ENCODE results near the gene TTC7B. TPM values are rescaled to one million over a fixed set of nuclear protein-coding genes. Genes with fewer than 3 reads are reported as not detected.

Gene TTC7B
- total and polyA plus RNA-seq, 12 donors, result 10.0 to 58.4 (median 24.7) TPM

GRCh38 chr14:90603336-90603735 is 212.9 kb downstream of the TTC7B start:
- Histone ChIP-seq H3K9me3 (replicated peaks in 1 of 3) (no peaks in the 10 kb centered on the region), H3K27ac (no peak overlapping the region), H3K27me3 (no peaks in the 10 kb centered on the region), H3K36me3 (replicated peaks in 1 of 2) (no peaks in the 10 kb centered on the region), H3K4me1 (replicated peaks in 1 of 2) (peaks cover 4 to 9% of the 10 kb centered on the region in 2 donors), H3K4me3 (no peak overlapping the region)
- DNase-seq, result no peak
- TF ChIP-seq CTCF (IDR thresholded peaks at IDR 0.05) (no peak), POLR2A (IDR thresholded peaks at IDR 0.05) (no peak)
- WGBS, 4 donors, result 88 to 95% (median 91%) methylated on average over 1 of the region's 1 CpG
- intact Hi-C loops (cut with DNase I), result no loop called here

GRCh38 chr14:90602088-90602687 is 214.0 kb downstream of the TTC7B start:
- DNase-seq, result no peak

GRCh38 chr14:90601563-90601962 is 214.7 kb downstream of the TTC7B start:
- Histone ChIP-seq H3K4me1 (replicated peaks in 1 of 2) (peaks cover 4 to 9% of the 10 kb centered on the region in 2 donors), H3K27ac (no peak overlapping the region), H3K27me3 (no peaks in the 10 kb centered on the region), H3K9me3 (replicated peaks in 1 of 3) (no peaks in the 10 kb centered on the region), H3K36me3 (replicated peaks in 1 of 2) (no peaks in the 10 kb centered on the region), H3K4me3 (no peak overlapping the region)
- no peak for DNase-seq
- TF ChIP-seq CTCF (IDR thresholded peaks at IDR 0.05), result no peak
- no peak for TF ChIP-seq POLR2A (IDR thresholded peaks at IDR 0.05)
- WGBS, 4 donors, result 93 to 94% (median 94%) methylated on average over 8 to 9 of the region's 9 CpGs
- intact Hi-C loops (cut with DNase I), result no loop called here

More at GRCh38 chr14:90602088-90602687, 214.0 kb downstream of the TTC7B start:
- H3K36me3 ChIP-seq (replicated peaks in 1 of 2), result no peaks in the 10 kb centered on the region
- H3K4me1 ChIP-seq (replicated peaks in 1 of 2), result peaks cover 4 to 9% of the 10 kb centered on the region in 2 donors
- TF ChIP-seq CTCF (IDR thresholded peaks at IDR 0.05) (no peak), POLR2A (IDR thresholded peaks at IDR 0.05) (no peak)
- intact Hi-C loops (cut with DNase I), result no loop called here
- no peak overlapping the region for H3K27ac ChIP-seq
- H3K9me3 ChIP-seq (replicated peaks in 1 of 3), result no peaks in the 10 kb centered on the region
- WGBS, 4 donors, result 80 to 87% (median 85%) methylated on average over 9 of the region's 9 CpGs
- H3K27me3 ChIP-seq, result no peaks in the 10 kb centered on the region
- no peak overlapping the region for H3K4me3 ChIP-seq

GRCh38 chr14:90600619-90601018 is 215.6 kb downstream of the TTC7B start:
- 91 to 98% (median 92%) methylated on average over 7 to 12 of the region's 12 CpGs for WGBS, 4 donors
- DNase-seq, result no peak
- intact Hi-C loops (cut with DNase I), result no loop called here
- Histone ChIP-seq H3K4me3 (no peak overlapping the region), H3K27me3 (no peaks in the 10 kb centered on the region), H3K4me1 (replicated peaks in 1 of 2) (peaks cover 4 to 9% of the 10 kb centered on the region in 2 donors), H3K36me3 (replicated peaks in 1 of 2) (no peaks in the 10 kb centered on the region), H3K9me3 (replicated peaks in 1 of 3) (no peaks in the 10 kb centered on the region), H3K27ac (no peak overlapping the region)
- no peak for TF ChIP-seq POLR2A (IDR thresholded peaks at IDR 0.05)
- no peak for TF ChIP-seq CTCF (IDR thresholded peaks at IDR 0.05)

All from adrenal gland (tissue), 12 donors.